CD14-positive monocyte (primary cell): ENCODE results near the gene FLNA. TPM values are rescaled to one million over a fixed set of nuclear protein-coding genes. Genes with fewer than 3 reads are reported as not detected.

Experiments used
- DNase-seq, 3 donors: peaks; one replicate each; pipeline ENCODE4 v3.0.0-alpha.2; 2011 to 2022
- H2AFZ ChIP-seq: 2 replicates; pipeline ENCODE4 v1.6.0; 2012; ENCODE audit warnings: mild to moderate bottlenecking, low read depth, low read length, inconsistent platforms; ENCODE audit not compliant: insufficient read depth, poor library complexity, severe bottlenecking
- H3K27ac ChIP-seq, 2 donors: 1 replicate in 1 of 2; 2 replicates in 1 of 2; pipeline ENCODE4 v1.5.1; 2012 to 2013; ENCODE audit warnings: low read length in 2 of 2, control low read depth in 1 of 2, inconsistent platforms in 1 of 2, low read depth in 1 of 2, mild to moderate bottlenecking in 1 of 2
- H3K27me3 ChIP-seq, 2 donors: one replicate each; pipeline versions ENCODE4 v1.6.0 to v1.6.1; 2011 to 2013; ENCODE audit warnings: low read length in 2 of 2; ENCODE audit not compliant: control insufficient read depth in 2 of 2, insufficient read depth in 2 of 2
- H3K36me3 ChIP-seq, 2 donors: replicated peaks in 1 of 2; 1 replicate in 1 of 2; 2 replicates in 1 of 2; pipeline versions ENCODE4 v1.5.1 to v1.6.1; 2012 to 2013; ENCODE audit warnings: low read length in 2 of 2, control low read depth in 1 of 2, inconsistent platforms in 1 of 2, mild to moderate bottlenecking in 1 of 2; ENCODE audit not compliant: insufficient read depth in 2 of 2, control insufficient read depth in 1 of 2
- H3K4me1 ChIP-seq, 2 donors: 1 replicate in 1 of 2; 2 replicates in 1 of 2; pipeline versions ENCODE4 v1.5.1 to v1.6.1; 2012 to 2013; ENCODE audit warnings: low read length in 2 of 2, control low read depth in 1 of 2, inconsistent platforms in 1 of 2, mild to moderate bottlenecking in 1 of 2, moderate library complexity in 1 of 2; ENCODE audit not compliant: insufficient read depth in 2 of 2, control insufficient read depth in 1 of 2
- H3K4me2 ChIP-seq: replicated peaks from 2 replicates; pipeline ENCODE3; 2012; ENCODE audit warnings: low read length, moderate library complexity, mild to moderate bottlenecking; ENCODE audit not compliant: poor library complexity, severe bottlenecking; ENCODE audit errors: extremely low read depth
- H3K4me3 ChIP-seq, 3 experiments: fragments of 200-600 bp in 1 of 3; sonication (generic) in 1 of 3; replicated peaks in 1 of 3; 1 replicate in 2 of 3; 2 replicates in 1 of 3; pipeline ENCODE4 v1.5.1; 2011 to 2013; ENCODE audit warnings: low read length in 3 of 3, mild to moderate bottlenecking in 3 of 3, control low read depth in 2 of 3, low read depth in 2 of 3, inconsistent platforms in 1 of 3, moderate library complexity in 1 of 3
- H3K79me2 ChIP-seq: 2 replicates; pipeline ENCODE4 v1.6.0; 2012; ENCODE audit warnings: mild to moderate bottlenecking, control low read depth, inconsistent platforms, low read length, moderate library complexity; ENCODE audit not compliant: insufficient read depth
- H3K9ac ChIP-seq: 2 replicates; pipeline ENCODE4 v1.6.0; 2017; ENCODE audit warnings: low read length, mild to moderate bottlenecking; ENCODE audit not compliant: insufficient read depth, poor library complexity, severe bottlenecking
- H3K9me3 ChIP-seq, 2 donors: replicated peaks in 1 of 2; 1 replicate in 1 of 2; 2 replicates in 1 of 2; pipeline versions ENCODE4 v1.5.1 to v1.6.1; 2012 to 2013; ENCODE audit warnings: low read length in 2 of 2, control low read depth in 1 of 2; ENCODE audit not compliant: control insufficient read depth in 1 of 2, insufficient read depth in 1 of 2
- H4K20me1 ChIP-seq: 2 replicates; pipeline ENCODE4 v1.6.0; 2012; ENCODE audit warnings: mild to moderate bottlenecking, low read length, control low read depth, moderate library complexity; ENCODE audit not compliant: insufficient read depth
- H3K27ac Mint-ChIP-seq, 7 donors: one replicate each; pipeline ENCODE4 v1.8.0; 2020; ENCODE audit warnings: mild to moderate bottlenecking in 7 of 7, mixed read lengths in 7 of 7, moderate library complexity in 6 of 7, inconsistent platforms in 2 of 7
- H3K27me3 Mint-ChIP-seq, 3 donors: one replicate each; pipeline ENCODE4 v1.8.0; 2021 to 2022; ENCODE audit warnings: low read depth in 3 of 3, mild to moderate bottlenecking in 3 of 3, mixed read lengths in 3 of 3, moderate library complexity in 3 of 3, inconsistent platforms in 1 of 3
- H3K36me3 Mint-ChIP-seq, 2 donors: one replicate each; pipeline ENCODE4 v1.8.0; 2020; ENCODE audit warnings: mixed read lengths in 2 of 2, inconsistent platforms in 1 of 2, mild to moderate bottlenecking in 1 of 2
- H3K4me1 Mint-ChIP-seq: one replicate; pipeline ENCODE4 v1.8.0; 2020; ENCODE audit warnings: mild to moderate bottlenecking, mixed read lengths
- H3K4me3 Mint-ChIP-seq, 2 donors: one replicate each; pipeline ENCODE4 v1.8.0; 2020; ENCODE audit warnings: mild to moderate bottlenecking in 2 of 2, mixed read lengths in 2 of 2, moderate library complexity in 1 of 2
- H3K9me3 Mint-ChIP-seq, 7 donors: one replicate each; pipeline ENCODE4 v1.8.0; 2020 to 2022; ENCODE audit warnings: mixed read lengths in 7 of 7, mild to moderate bottlenecking in 6 of 7, moderate library complexity in 6 of 7, inconsistent platforms in 2 of 7
- CTCF ChIP-seq: fragments of 200-600 bp; IDR thresholded peaks from one replicate; pipeline ENCODE4 v1.8.0; 2022; ENCODE audit warnings: antibody characterized with exemption, mild to moderate bottlenecking
- WGBS: methylation state at CpG from one replicate; pipeline ENCODE4 v1.1.5; 2013; ENCODE audit warnings: missing lambda C conversion rate; ENCODE audit not compliant: insufficient coverage; 5-methylcytosine and 5-hydroxymethylcytosine counted together
- intact Hi-C, 2 donors: fragments of 100-400 bp; cut with micrococcal nuclease; formaldehyde crosslinking; loops; one replicate each; pipeline versions ENCODE4 v1.15.0 to v1.15.1; 2023
- polyA plus RNA-seq, 3 donors: library from polyadenylated mRNA; depleted of rRNA in 1 of 3; unstranded in 2 of 3; stranded (reverse) in 1 of 3; fragments of 300-500 nt in 2 of 3; fragments of >200 nt in 1 of 3; fragmentation: Illumina TruSeq in 2 of 3; gene quantifications; 1 replicate in 2 of 3; 2 replicates in 1 of 3; pipeline ENCODE4 v1.2.3, GENCODE V29; 2012 to 2021

Gene FLNA
- polyA plus RNA-seq, 3 donors = 111 to 874 (median 219) TPM

- Mint-ChIP-seq H3K36me3 (peaks cover 32 to 66% of the 10 kb centered on the region in 2 donors), H3K9me3 (peaks cover 0 to 12% (median 2%) of the 10 kb centered on the region in 7 donors), H3K27me3 (peaks cover 0 to 7% (median 0%) of the 10 kb centered on the region in 3 donors), H3K4me3 (no peak overlapping the region), H3K27ac (peak overlapping the region in 6 of 7 donors; percentile 66 to 89 (median 80)), H3K4me1 (peaks cover 8% of the 10 kb centered on the region)
- intact Hi-C loops = no loop called here
- Histone ChIP-seq H3K4me1 (peaks cover 21 to 33% of the 10 kb centered on the region in 2 donors), H3K27me3 (no peaks in the 10 kb centered on the region), H3K4me2 (no peak overlapping the region), H3K79me2 (peaks cover 87% of the 10 kb centered on the region), H3K36me3 (peaks cover 60 to 63% of the 10 kb centered on the region in 2 donors), H3K9me3 (no peaks in the 10 kb centered on the region), H2AFZ (no peak overlapping the region), H4K20me1 (peaks cover 81% of the 10 kb centered on the region), H3K9ac (no peak overlapping the region), H3K27ac (peak overlapping the region; percentile 95 to 100), H3K4me3 (no peak overlapping the region)
- no peak for DNase-seq
- WGBS = 52% methylated on average over 4 of the region's 11 CpGs
- TF ChIP-seq CTCF = no peak
Measured at GRCh38 chrX:154366666-154367055, 7.8 kb downstream of the FLNA start.

- H3K4me1 ChIP-seq = peaks cover 21 to 32% of the 10 kb centered on the region in 2 donors
- no peak overlapping the region for H3K4me2 ChIP-seq
- no peak overlapping the region for H3K4me3 Mint-ChIP-seq
- no peak overlapping the region for H2AFZ ChIP-seq
- TF ChIP-seq CTCF = no peak
- H4K20me1 ChIP-seq = peaks cover 86% of the 10 kb centered on the region
- H3K9me3 ChIP-seq = no peaks in the 10 kb centered on the region
- no peak for DNase-seq
- H3K27me3 ChIP-seq = no peaks in the 10 kb centered on the region
- H3K9me3 Mint-ChIP-seq = peaks cover 0 to 12% (median 2%) of the 10 kb centered on the region in 7 donors
- H3K27me3 Mint-ChIP-seq = peaks cover 0 to 7% (median 0%) of the 10 kb centered on the region in 3 donors
- H3K79me2 ChIP-seq = peaks cover 89% of the 10 kb centered on the region
- WGBS = 96% methylated on average over 17 of the region's 32 CpGs
- peaks cover 66 to 69% of the 10 kb centered on the region in 2 donors for H3K36me3 ChIP-seq
- no peak overlapping the region for H3K9ac ChIP-seq
- H3K27ac ChIP-seq = peak overlapping the region; percentile 95 to 100
- peaks cover 36 to 72% of the 10 kb centered on the region in 2 donors for H3K36me3 Mint-ChIP-seq
- H3K4me1 Mint-ChIP-seq = peaks cover 8% of the 10 kb centered on the region
- peak overlapping the region in 6 of 7 donors; percentile 42 to 89 (median 70) for H3K27ac Mint-ChIP-seq
- intact Hi-C loops = no loop called here
- H3K4me3 ChIP-seq = no peak overlapping the region
Measured at GRCh38 chrX:154365997-154366665, 8.3 kb downstream of the FLNA start.
